ENCODE data around the gene IGF2BP2. TPM values are rescaled to one million over a fixed set of nuclear protein-coding genes. Genes with fewer than 3 reads are reported as not detected.
A peak's percentile ranks its signal among the peaks of the same experiment; 100 is the strongest.

The IGF2BP2 gene
- total RNA-seq, 1 donor from 2014 or later: 9.8 TPM

- no peaks in the 10 kb centered on the region for H3K36me3 ChIP-seq
- no peaks in the 10 kb centered on the region for H3K27me3 ChIP-seq
- peak overlapping the region; percentile 98 for H3K27ac ChIP-seq
- DNase-seq (ENCODE audit: extremely low spot score in 2 of 2): no peak
- intact Hi-C loops (cut with DNase I): no loop called here
- no peaks in the 10 kb centered on the region for H3K9me3 ChIP-seq
- peaks cover 24% of the 10 kb centered on the region for H3K4me1 ChIP-seq
- peak in 1 of 2 donors; percentile 16 for TF ChIP-seq POLR2A (IDR thresholded peaks at IDR 0.05)
- TF ChIP-seq POLR2AphosphoS5 (IDR thresholded peaks at IDR 0.05; ENCODE audit: insufficient read depth in 1 of 2, low read depth in 1 of 2): peak in 1 of 2 donors; percentile 50
- no peak for TF ChIP-seq CTCF (IDR thresholded peaks at IDR 0.05)
- peak overlapping the region; percentile 77 to 86 for H3K4me3 ChIP-seq
Observed at GRCh38 chr3:185824051-185825005, 514 bp downstream of the IGF2BP2 start.

DNA sequence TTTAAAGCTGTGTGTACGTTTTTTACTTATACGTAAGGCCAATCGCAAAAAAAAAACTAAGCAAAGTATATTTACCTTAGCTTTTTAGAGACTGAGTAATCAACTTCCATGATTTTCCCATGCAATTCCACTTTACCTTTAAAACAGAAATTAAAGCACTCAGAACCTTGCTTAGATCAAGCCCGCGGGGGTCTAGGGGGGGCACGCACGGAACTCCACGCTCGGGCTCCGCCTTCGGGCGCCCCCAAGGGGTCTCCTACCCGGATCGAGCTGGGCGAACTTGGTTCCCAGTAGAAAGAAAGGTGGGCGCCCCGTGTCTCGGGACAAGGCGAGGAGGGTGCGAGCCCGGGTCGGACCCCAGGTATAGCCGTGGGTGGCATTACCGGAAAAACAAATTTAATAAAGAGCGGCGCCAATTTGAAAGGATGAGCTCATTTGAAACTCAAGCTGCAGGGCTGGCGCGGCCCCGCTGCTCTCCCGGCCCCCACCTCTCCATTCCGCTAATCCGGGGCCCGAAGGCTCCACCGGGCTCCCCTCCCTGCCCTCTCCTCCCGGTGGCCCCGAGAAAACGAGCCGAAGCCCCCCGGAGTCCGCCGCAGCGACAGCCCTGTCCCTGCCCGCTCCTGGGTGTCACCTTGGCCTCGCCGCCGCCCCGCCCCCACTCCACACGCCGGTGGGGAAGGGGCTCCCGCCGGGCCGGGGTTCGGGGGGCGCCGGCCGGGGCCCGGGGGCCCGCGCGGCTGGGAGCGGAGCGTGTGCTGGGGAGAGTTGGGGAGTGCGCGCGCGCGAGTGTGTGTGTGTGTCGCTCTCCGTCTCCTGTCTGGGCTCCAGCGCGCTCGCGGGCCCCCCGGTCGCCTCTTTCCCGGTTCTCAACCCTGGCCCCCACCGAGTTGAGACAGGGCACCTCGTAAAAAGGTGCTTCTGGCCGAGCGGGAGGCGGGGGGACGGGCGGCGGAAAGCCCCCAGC lies 1.5 kb downstream of the IGF2BP2 start:
- no peaks in the 10 kb centered on the region for H3K36me3 ChIP-seq

DNA sequence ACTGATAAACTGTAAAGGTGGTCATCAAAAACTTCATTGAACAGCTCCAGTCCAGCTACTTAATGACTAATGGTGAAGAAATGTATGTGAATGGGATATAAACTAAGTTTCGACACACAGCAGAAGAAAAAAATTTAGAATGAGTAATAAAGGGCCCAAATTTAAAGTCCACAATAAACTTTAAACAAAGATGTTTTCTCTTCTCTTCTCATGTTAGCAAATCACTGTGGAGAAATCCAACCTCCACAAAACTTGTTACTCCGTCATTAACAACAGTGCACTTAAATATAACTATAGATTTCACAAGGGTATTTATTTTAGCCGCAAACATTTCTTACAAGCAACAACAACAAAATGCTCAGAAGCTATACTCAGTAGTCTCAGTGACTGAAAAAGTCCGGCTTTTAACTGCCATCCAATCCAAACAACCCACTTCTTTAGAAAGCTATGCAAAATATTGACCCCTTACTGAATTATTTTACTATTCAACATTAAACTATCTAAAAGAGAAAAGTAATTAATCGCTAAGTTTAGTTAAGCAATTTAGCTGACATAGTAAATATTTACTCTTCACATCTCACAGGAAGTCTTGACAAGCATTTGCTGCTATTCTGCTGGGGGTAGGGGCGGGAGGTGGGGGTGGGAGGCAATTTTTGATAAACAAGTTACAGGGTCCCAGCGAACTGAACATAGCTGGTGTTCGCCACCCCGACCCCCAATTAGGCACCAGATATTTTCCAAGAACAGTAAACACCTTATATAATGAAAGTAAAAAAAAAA lies 2.4 kb downstream of the IGF2BP2 start:
- TF ChIP-seq POLR2AphosphoS5 (IDR thresholded peaks at IDR 0.05; ENCODE audit: insufficient read depth in 1 of 2, low read depth in 1 of 2) (no peak), CTCF (IDR thresholded peaks at IDR 0.05) (no peak), POLR2A (IDR thresholded peaks at IDR 0.05) (no peak)
- DNase-seq (ENCODE audit: extremely low spot score in 2 of 2): no peak
- no peaks in the 10 kb centered on the region for H3K27me3 ChIP-seq
- H3K9me3 ChIP-seq: no peaks in the 10 kb centered on the region
- H3K4me1 ChIP-seq: peaks cover 24% of the 10 kb centered on the region
- H3K27ac ChIP-seq: peak overlapping the region; percentile 98
- intact Hi-C loops (cut with DNase I): no loop called here
- no peaks in the 10 kb centered on the region for H3K36me3 ChIP-seq
- H3K4me3 ChIP-seq: peak overlapping the region; percentile 77 to 86

More for the DNA sequence above, 1.5 kb downstream of the IGF2BP2 start:
- DNase-seq (ENCODE audit: extremely low spot score in 2 of 2): no peak
- no peaks in the 10 kb centered on the region for H3K27me3 ChIP-seq
- peak overlapping the region; percentile 98 for H3K27ac ChIP-seq
- TF ChIP-seq POLR2AphosphoS5 (IDR thresholded peaks at IDR 0.05; ENCODE audit: insufficient read depth in 1 of 2, low read depth in 1 of 2) (peak in 1 of 2 donors; percentile 28), CTCF (IDR thresholded peaks at IDR 0.05) (no peak)
- no peaks in the 10 kb centered on the region for H3K9me3 ChIP-seq
- H3K4me1 ChIP-seq: peaks cover 24% of the 10 kb centered on the region
- intact Hi-C loops (cut with DNase I): no loop called here
- H3K4me3 ChIP-seq: peak overlapping the region; percentile 77 to 86

- Histone ChIP-seq H3K4me1 (peaks cover 16% of the 10 kb centered on the region), H3K27me3 (no peaks in the 10 kb centered on the region), H3K36me3 (no peaks in the 10 kb centered on the region), H3K27ac (no peak overlapping the region), H3K9me3 (no peaks in the 10 kb centered on the region), H3K4me3 (no peak overlapping the region)
- no peak for DNase-seq (ENCODE audit: extremely low spot score in 2 of 2)
- intact Hi-C loops (cut with DNase I): no loop called here
- TF ChIP-seq POLR2A (IDR thresholded peaks at IDR 0.05): no peak
- no peak for TF ChIP-seq POLR2AphosphoS5 (IDR thresholded peaks at IDR 0.05; ENCODE audit: insufficient read depth in 1 of 2, low read depth in 1 of 2)
- TF ChIP-seq CTCF (IDR thresholded peaks at IDR 0.05): no peak
Observed at GRCh38 chr3:185820973-185821758, 3.7 kb downstream of the IGF2BP2 start.
